Trophoblast cell (in vitro differentiated cells and primary cell): ENCODE results near the gene RAD51B.

Experiments used
- DNase-seq, 2 donors: peaks; one replicate each; pipeline ENCODE4 v3.0.0-alpha.2; 2016
- H2AFZ ChIP-seq: 2 replicates; pipeline ENCODE4 v1.6.1; 2013; ENCODE audit warnings: low read length, moderate library complexity, mild to moderate bottlenecking; ENCODE audit not compliant: insufficient read depth, poor library complexity
- H2AK5ac ChIP-seq: 2 replicates; pipeline ENCODE4 v1.6.1; 2013; ENCODE audit warnings: mild to moderate bottlenecking, low read length
- H2BK120ac ChIP-seq: 2 replicates; pipeline ENCODE4 v1.6.1; 2013; ENCODE audit warnings: low read length, mild to moderate bottlenecking, moderate library complexity; ENCODE audit not compliant: insufficient read depth, poor library complexity
- H2BK12ac ChIP-seq: 2 replicates; pipeline ENCODE4 v1.6.1; 2013; ENCODE audit warnings: mild to moderate bottlenecking, low read length, moderate library complexity
- H2BK5ac ChIP-seq: 2 replicates; pipeline ENCODE4 v1.6.1; 2013; ENCODE audit warnings: low read length, low read depth, moderate library complexity, mild to moderate bottlenecking; ENCODE audit not compliant: poor library complexity
- H3K14ac ChIP-seq: 2 replicates; pipeline ENCODE4 v1.6.1; 2013; ENCODE audit warnings: mild to moderate bottlenecking, low read length
- H3K18ac ChIP-seq: 2 replicates; pipeline ENCODE4 v1.6.1; 2013; ENCODE audit warnings: mild to moderate bottlenecking, low read length
- H3K23ac ChIP-seq: 2 replicates; pipeline ENCODE4 v1.6.1; 2013; ENCODE audit warnings: low read length
- H3K27ac ChIP-seq: 2 replicates; pipeline ENCODE4 v1.5.1; 2013; ENCODE audit warnings: low read depth, mild to moderate bottlenecking, inconsistent platforms, low read length, moderate library complexity
- H3K27me3 ChIP-seq: 2 replicates; pipeline ENCODE4 v1.6.1; 2013; ENCODE audit warnings: inconsistent platforms, mild to moderate bottlenecking, low read length, moderate library complexity; ENCODE audit not compliant: insufficient read depth
- H3K36me3 ChIP-seq, 2 experiments: 1 replicate in 1 of 2; 2 replicates in 1 of 2; pipeline ENCODE4 v1.6.1; 2013; ENCODE audit warnings: low read length in 2 of 2, mild to moderate bottlenecking in 2 of 2, moderate library complexity in 1 of 2; ENCODE audit not compliant: insufficient read depth in 2 of 2, control insufficient read depth in 1 of 2
- H3K4ac ChIP-seq: 2 replicates; pipeline ENCODE4 v1.6.1; 2013; ENCODE audit warnings: low read depth, mild to moderate bottlenecking, low read length, moderate library complexity
- H3K4me1 ChIP-seq, 2 experiments: 1 replicate in 1 of 2; 2 replicates in 1 of 2; pipeline ENCODE4 v1.6.1; 2013; ENCODE audit warnings: low read length in 2 of 2, mild to moderate bottlenecking in 2 of 2, moderate library complexity in 1 of 2; ENCODE audit not compliant: insufficient read depth in 2 of 2, control insufficient read depth in 1 of 2
- H3K4me2 ChIP-seq: 2 replicates; pipeline ENCODE4 v1.6.1; 2013; ENCODE audit warnings: inconsistent platforms, mild to moderate bottlenecking, low read length, moderate library complexity
- H3K4me3 ChIP-seq: 2 replicates; pipeline ENCODE4 v1.5.1; 2013; ENCODE audit warnings: mild to moderate bottlenecking, low read depth, low read length, inconsistent platforms
- H3K79me1 ChIP-seq: one replicate; pipeline ENCODE4 v1.6.1; 2013; ENCODE audit warnings: low read length
- H3K79me2 ChIP-seq: 2 replicates; pipeline ENCODE4 v1.6.1; 2013; ENCODE audit warnings: low read length, mild to moderate bottlenecking; ENCODE audit not compliant: control insufficient read depth, insufficient read depth, poor library complexity
- H3K9ac ChIP-seq: 2 replicates; pipeline ENCODE4 v1.6.1; 2013; ENCODE audit warnings: mild to moderate bottlenecking, low read length
- H3K9me3 ChIP-seq: 2 replicates; pipeline ENCODE4 v1.6.1; 2013; ENCODE audit warnings: low read depth, mild to moderate bottlenecking, control low read depth, inconsistent platforms, low read length; ENCODE audit not compliant: insufficient read depth
- H4K12ac ChIP-seq: 2 replicates; pipeline ENCODE4 v1.6.1; 2013; ENCODE audit warnings: low read depth, mild to moderate bottlenecking, low read length, moderate library complexity
- H4K8ac ChIP-seq: 2 replicates; pipeline ENCODE4 v1.6.1; 2013; ENCODE audit warnings: low read depth, mild to moderate bottlenecking, low read length, moderate library complexity
- H4K91ac ChIP-seq: one replicate; pipeline ENCODE4 v1.6.1; 2013; ENCODE audit warnings: low read depth, mild to moderate bottlenecking, low read length, moderate library complexity
- WGBS: extraction: QIAGEN DNeasy Blood & Tissue Kit; methylation state at CpG from one replicate; pipeline ENCODE4 v1.1.7; 2013; ENCODE audit warnings: missing lambda C conversion rate; ENCODE audit not compliant: insufficient read length, insufficient coverage; ENCODE audit errors: extremely low coverage; 5-methylcytosine and 5-hydroxymethylcytosine counted together

Gene RAD51B

GRCh38 chr14:68203871-68204270 is 384.3 kb downstream of the RAD51B start:
- H3K4me1 ChIP-seq = peaks cover 2 to 7% of the 10 kb centered on the region in 2 experiments
- no peaks in the 10 kb centered on the region for H3K36me3 ChIP-seq
- no peak overlapping the region for H3K9ac ChIP-seq
- H3K18ac ChIP-seq = no peak overlapping the region
- no peaks in the 10 kb centered on the region for H3K79me2 ChIP-seq
- H2AK5ac ChIP-seq = no peak overlapping the region
- no peak overlapping the region for H2BK120ac ChIP-seq
- no peaks in the 10 kb centered on the region for H3K9me3 ChIP-seq
- H4K12ac ChIP-seq = no peak overlapping the region
- H2AFZ ChIP-seq = no peak overlapping the region
- no peak overlapping the region for H3K27ac ChIP-seq
- no peak overlapping the region for H3K4me2 ChIP-seq
- no peak overlapping the region for H2BK12ac ChIP-seq
- no peak overlapping the region for H4K91ac ChIP-seq
- no peak overlapping the region for H2BK5ac ChIP-seq
- peaks cover 5% of the 10 kb centered on the region for H3K79me1 ChIP-seq
- DNase-seq = no peak
- H3K4ac ChIP-seq = no peak overlapping the region
- H3K23ac ChIP-seq = no peak overlapping the region
- no peak overlapping the region for H3K14ac ChIP-seq
- H3K4me3 ChIP-seq = no peak overlapping the region
- no peak overlapping the region for H4K8ac ChIP-seq
- H3K27me3 ChIP-seq = no peaks in the 10 kb centered on the region

GRCh38 chr14:68208218-68208617 is 388.6 kb downstream of the RAD51B start:
- no peak overlapping the region for H2BK12ac ChIP-seq
- no peaks in the 10 kb centered on the region for H3K9me3 ChIP-seq
- H3K4ac ChIP-seq = no peak overlapping the region
- no peak overlapping the region for H2AFZ ChIP-seq
- H2BK120ac ChIP-seq = no peak overlapping the region
- no peak overlapping the region for H2BK5ac ChIP-seq
- H3K18ac ChIP-seq = no peak overlapping the region
- no peak overlapping the region for H2AK5ac ChIP-seq
- no peaks in the 10 kb centered on the region for H3K79me1 ChIP-seq
- H3K9ac ChIP-seq = no peak overlapping the region
- H4K8ac ChIP-seq = no peak overlapping the region
- no peak overlapping the region for H3K14ac ChIP-seq
- H3K23ac ChIP-seq = no peak overlapping the region
- H3K4me1 ChIP-seq = no peaks in the 10 kb centered on the region
- no peak overlapping the region for H3K27ac ChIP-seq
- WGBS = no CpG with 5 or more reads among the region's 1 CpG
- no peaks in the 10 kb centered on the region for H3K36me3 ChIP-seq
- no peak overlapping the region for H4K12ac ChIP-seq
- H4K91ac ChIP-seq = peak overlapping the region; percentile 62
- no peaks in the 10 kb centered on the region for H3K79me2 ChIP-seq
- no peak overlapping the region for H3K4me3 ChIP-seq
- no peaks in the 10 kb centered on the region for H3K27me3 ChIP-seq
- DNase-seq = no peak
- H3K4me2 ChIP-seq = no peak overlapping the region

GRCh38 chr14:68208626-68209317 is 389.2 kb downstream of the RAD51B start:
- Histone ChIP-seq H3K18ac (no peak overlapping the region), H3K79me2 (no peaks in the 10 kb centered on the region), H3K27me3 (no peaks in the 10 kb centered on the region), H2AFZ (no peak overlapping the region), H3K4me2 (no peak overlapping the region), H3K4me1 (no peaks in the 10 kb centered on the region), H2AK5ac (no peak overlapping the region), H3K4ac (no peak overlapping the region), H2BK5ac (no peak overlapping the region), H4K91ac (no peak overlapping the region), H3K4me3 (no peak overlapping the region), H3K27ac (no peak overlapping the region), H3K9me3 (no peaks in the 10 kb centered on the region), H4K8ac (no peak overlapping the region), H3K23ac (no peak overlapping the region), H2BK120ac (no peak overlapping the region), H2BK12ac (peak overlapping the region; percentile 44), H3K79me1 (no peaks in the 10 kb centered on the region), H3K9ac (no peak overlapping the region), H3K14ac (no peak overlapping the region), H3K36me3 (no peaks in the 10 kb centered on the region), H4K12ac (no peak overlapping the region)
- WGBS = no CpG with 5 or more reads among the region's 1 CpG
- no peak for DNase-seq

- no peak overlapping the region for H3K27ac ChIP-seq
- WGBS = no CpG with 5 or more reads among the region's 5 CpGs
- no peak overlapping the region for H2BK12ac ChIP-seq
- H4K91ac ChIP-seq = no peak overlapping the region
- H3K36me3 ChIP-seq = no peaks in the 10 kb centered on the region
- no peak overlapping the region for H3K9ac ChIP-seq
- no peaks in the 10 kb centered on the region for H3K9me3 ChIP-seq
- H3K18ac ChIP-seq = no peak overlapping the region
- no peaks in the 10 kb centered on the region for H3K79me2 ChIP-seq
- no peak overlapping the region for H2AK5ac ChIP-seq
- peak; percentile 33 to 37 for DNase-seq
- H3K4me3 ChIP-seq = no peak overlapping the region
- H3K14ac ChIP-seq = no peak overlapping the region
- no peak overlapping the region for H4K12ac ChIP-seq
- H3K79me1 ChIP-seq = no peaks in the 10 kb centered on the region
- H3K4me1 ChIP-seq = no peaks in the 10 kb centered on the region
- H2BK5ac ChIP-seq = no peak overlapping the region
- H3K4me2 ChIP-seq = no peak overlapping the region
- H3K27me3 ChIP-seq = no peaks in the 10 kb centered on the region
- no peak overlapping the region for H2AFZ ChIP-seq
- no peak overlapping the region for H3K23ac ChIP-seq
- no peak overlapping the region for H2BK120ac ChIP-seq
- H3K4ac ChIP-seq = no peak overlapping the region
- H4K8ac ChIP-seq = no peak overlapping the region
These were observed 391.2 kb downstream of the RAD51B start for GRCh38 chr14:68210729-68211299.
